Left renal cortex interstitium (tissue), 4 donors: ENCODE measurements around the gene NUP214. TPM values are rescaled to one million over a fixed set of nuclear protein-coding genes. Genes with fewer than 3 reads are reported as not detected.
"Not testable (repeated sequence)": the region's sequence is repeated elsewhere in the genome, so short reads cannot be mapped to it uniquely, and the experiment has no call there.

Experiments
- DNase-seq, 4 donors: peaks; one replicate each; pipeline ENCODE4 v3.0.0-alpha.2; 2013; ENCODE audit warnings: low read depth in 4 of 4, low spot score in 2 of 4, missing footprints in 1 of 4
- polyA plus RNA-seq, 4 donors: library from polyadenylated mRNA; unstranded; fragments of 120-200 nt; gene quantifications; one replicate each; pipeline ENCODE4 v1.2.1, GENCODE V29; 2013; ENCODE audit not compliant: insufficient read length in 4 of 4

Gene NUP214
- polyA plus RNA-seq, 4 donors, result 39.8 to 68.5 (median 55.0) TPM

GRCh38 chr9:131096269-131097125 is 28.9 kb upstream of the NUP214 start, which contains the start of gene AIF1L:
TSS of gene AIF1L (plus strand) at chr9:131096531. CDS start at chr9:131096630, 99 bp downstream.
- DNase-seq, result peak in 2 of 4 donors; percentile 36 to 61

- DNase-seq, result no peak
Observed at GRCh38 chr9:131097126-131097947, 28.0 kb upstream of the NUP214 start.

GRCh38 chr9:131097948-131098278 is 27.5 kb upstream of the NUP214 start:
- DNase-seq, result no peak

GRCh38 chr9:131098391-131099101 is 26.8 kb upstream of the NUP214 start:
- DNase-seq, result no peak

GRCh38 chr9:131099102-131099606 is 26.2 kb upstream of the NUP214 start:
- no peak for DNase-seq

- DNase-seq, result not testable (repeated sequence)
Observed at GRCh38 chr9:131099845-131100244, 25.5 kb upstream of the NUP214 start.

GRCh38 chr9:131100445-131100844 is 24.9 kb upstream of the NUP214 start:
- peak in 2 of 4 donors; percentile 64 to 74 for DNase-seq

GRCh38 chr9:131101207-131101964 is 24.0 kb upstream of the NUP214 start:
- no peak for DNase-seq

- DNase-seq, result no peak
Observed at GRCh38 chr9:131103024-131103423, 22.4 kb upstream of the NUP214 start.

- no peak for DNase-seq
Observed at GRCh38 chr9:131103535-131103934, 21.9 kb upstream of the NUP214 start.

GRCh38 chr9:131104016-131104740 is 21.2 kb upstream of the NUP214 start:
- DNase-seq, result no peak

GRCh38 chr9:131105952-131106351 is 19.4 kb upstream of the NUP214 start:
- no peak for DNase-seq

- no peak for DNase-seq
Observed at GRCh38 chr9:131107760-131108159, 17.6 kb upstream of the NUP214 start.

GRCh38 chr9:131111186-131111853 is 14.1 kb upstream of the NUP214 start:
- DNase-seq, result no peak

- no peak for DNase-seq
Observed at GRCh38 chr9:131111854-131112311, 13.5 kb upstream of the NUP214 start.

GRCh38 chr9:131112374-131113154 is 12.8 kb upstream of the NUP214 start:
- DNase-seq, result no peak

- no peak for DNase-seq
Observed at GRCh38 chr9:131113655-131114054, 11.7 kb upstream of the NUP214 start.

- no peak for DNase-seq
Observed at GRCh38 chr9:131114084-131114535, 11.3 kb upstream of the NUP214 start.
